ENCODE results near the gene CES1.
"Not testable (repeated sequence)": the region's sequence is repeated elsewhere in the genome, so short reads cannot be mapped to it uniquely, and the experiment has no call there.

DNA sequence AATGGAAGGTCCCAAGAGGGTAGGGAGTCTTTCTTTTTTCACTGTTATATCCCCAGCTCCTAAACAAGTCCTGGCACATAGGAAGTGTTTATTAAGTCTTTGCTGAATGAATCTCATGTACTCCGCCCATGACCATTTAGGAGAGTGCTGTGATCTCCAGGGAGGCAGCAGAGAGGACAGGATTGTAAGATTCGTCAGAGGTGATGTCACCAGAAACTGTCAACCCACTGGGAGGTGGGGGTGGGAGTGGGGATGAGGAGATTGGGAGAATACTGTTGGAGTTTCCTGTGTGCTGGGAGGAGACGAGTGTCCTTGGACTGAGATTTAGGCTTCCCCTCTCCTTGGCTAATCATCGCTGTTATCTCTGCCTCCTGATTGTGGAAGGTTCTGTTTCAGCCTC lies 16.7 kb downstream of the CES1 start:
- TF ChIP-seq, protein P1, sequence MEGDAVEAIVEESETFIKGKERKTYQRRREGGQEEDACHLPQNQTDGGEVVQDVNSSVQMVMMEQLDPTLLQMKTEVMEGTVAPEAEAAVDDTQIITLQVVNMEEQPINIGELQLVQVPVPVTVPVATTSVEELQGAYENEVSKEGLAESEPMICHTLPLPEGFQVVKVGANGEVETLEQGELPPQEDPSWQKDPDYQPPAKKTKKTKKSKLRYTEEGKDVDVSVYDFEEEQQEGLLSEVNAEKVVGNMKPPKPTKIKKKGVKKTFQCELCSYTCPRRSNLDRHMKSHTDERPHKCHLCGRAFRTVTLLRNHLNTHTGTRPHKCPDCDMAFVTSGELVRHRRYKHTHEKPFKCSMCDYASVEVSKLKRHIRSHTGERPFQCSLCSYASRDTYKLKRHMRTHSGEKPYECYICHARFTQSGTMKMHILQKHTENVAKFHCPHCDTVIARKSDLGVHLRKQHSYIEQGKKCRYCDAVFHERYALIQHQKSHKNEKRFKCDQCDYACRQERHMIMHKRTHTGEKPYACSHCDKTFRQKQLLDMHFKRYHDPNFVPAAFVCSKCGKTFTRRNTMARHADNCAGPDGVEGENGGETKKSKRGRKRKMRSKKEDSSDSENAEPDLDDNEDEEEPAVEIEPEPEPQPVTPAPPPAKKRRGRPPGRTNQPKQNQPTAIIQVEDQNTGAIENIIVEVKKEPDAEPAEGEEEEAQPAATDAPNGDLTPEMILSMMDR (IDR thresholded peaks at IDR 0.05), result not testable (repeated sequence)
- TF ChIP-seq POLR2A (IDR thresholded peaks at IDR 0.05), result not testable (repeated sequence)
